ENCODE data around the gene ESPNL.

Gene ESPNL

DNA sequence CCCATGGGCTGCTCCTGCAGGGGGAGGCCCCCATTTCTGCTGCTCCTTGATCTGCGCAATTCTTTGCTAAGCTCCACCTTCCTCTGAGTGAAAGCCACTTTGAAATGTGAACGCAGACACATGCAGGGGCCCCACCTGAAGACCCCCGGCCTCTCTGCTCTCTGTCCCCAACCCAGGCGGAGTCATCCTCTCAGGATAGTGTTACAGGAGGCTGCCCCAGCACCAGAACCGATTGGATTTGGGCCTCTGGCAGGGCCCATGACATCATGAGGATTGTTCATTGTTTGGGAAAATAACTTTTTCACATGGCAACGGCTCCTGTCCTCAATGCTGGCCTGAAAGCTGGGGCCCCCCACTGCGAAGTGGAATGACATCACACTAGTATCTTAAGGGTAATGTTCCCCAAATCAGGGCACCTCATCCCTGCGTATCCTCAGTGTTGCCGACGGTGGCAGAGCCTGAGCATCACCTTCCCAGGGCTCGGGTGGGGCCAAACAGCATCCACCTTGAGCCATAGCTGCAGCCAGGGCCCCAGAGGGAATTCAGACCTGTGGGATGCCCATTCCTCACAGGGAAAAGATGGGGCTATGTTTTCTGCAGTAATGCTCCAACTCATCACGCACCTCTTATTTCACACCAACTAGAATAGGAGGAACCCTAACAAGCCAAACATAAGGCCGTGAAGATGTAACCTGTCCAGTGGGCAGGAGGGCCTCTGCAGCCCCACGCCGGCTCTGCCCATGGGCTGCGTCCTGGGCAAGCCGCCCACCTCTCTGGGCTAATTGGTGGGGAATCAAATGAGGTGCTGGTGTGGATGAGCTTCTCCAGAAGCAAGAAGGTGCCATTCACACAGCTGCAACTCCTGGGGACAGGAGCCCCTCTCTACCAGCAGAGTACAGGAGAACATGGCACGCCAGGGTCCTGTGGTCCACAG is 55.9 kb downstream of the ESPNL start:
- DNase-seq (ENCODE audit: extremely low spot score), result no peak
- TF ChIP-seq CTCF (IDR thresholded peaks at IDR 0.05; ENCODE audit: control extremely low read depth, extremely low read depth, low read depth, missing control alignments), result no peak
- ChIA-PET POLR2A (no interaction called here), CTCF (interaction anchor here (1.8 kb wide), 1 partner anchor 17 kb away, joined by 9 read pairs; the partner anchor contains the start of gene KLHL30)

- POLR2A ChIA-PET, result no interaction called here
- CTCF ChIA-PET, result no interaction called here
- no peak for TF ChIP-seq CTCF (IDR thresholded peaks at IDR 0.05; ENCODE audit: control extremely low read depth, extremely low read depth, low read depth, missing control alignments)
- DNase-seq (ENCODE audit: extremely low spot score), result no peak
Measured at GRCh38 chr2:238157506-238158017, 57.4 kb downstream of the ESPNL start.

DNA sequence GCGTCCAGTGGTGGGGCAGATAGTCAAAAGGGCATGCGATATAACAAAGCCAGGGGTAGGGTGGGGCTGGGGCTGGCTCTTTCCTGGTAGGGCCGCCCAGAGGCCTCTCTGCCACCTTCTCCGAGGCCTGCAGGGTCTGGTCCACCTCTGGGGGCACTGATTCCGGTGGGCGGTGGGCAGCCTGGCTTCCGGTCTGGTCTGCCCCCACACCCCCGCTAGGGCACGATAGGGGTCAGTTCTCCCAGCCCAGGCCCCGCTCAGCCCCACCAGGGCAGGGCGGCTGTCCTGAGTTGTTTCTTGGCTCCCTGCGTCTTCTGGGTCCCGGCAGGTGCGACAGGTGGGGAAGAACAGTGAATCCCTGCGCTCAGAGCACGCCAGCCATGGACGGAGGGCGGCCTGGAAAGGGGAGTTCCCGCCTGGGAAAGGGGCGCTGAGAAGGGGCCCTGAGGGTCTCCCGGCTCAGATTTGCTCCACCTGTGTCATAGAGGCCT is 57.9 kb downstream of the ESPNL start:
- ChIA-PET POLR2A (no interaction called here), CTCF (no interaction called here)
- TF ChIP-seq CTCF (IDR thresholded peaks at IDR 0.05; ENCODE audit: control extremely low read depth, extremely low read depth, low read depth, missing control alignments), result no peak
- no peak for DNase-seq (ENCODE audit: extremely low spot score)

GRCh38 chr2:238158509-238159070 is 58.5 kb downstream of the ESPNL start, which contains the start of gene ERFE:
ERFE (plus strand) TSS chr2:238158970; CDS start chr2:238159008, 38 bp downstream.
- POLR2A ChIA-PET, result no interaction called here
- TF ChIP-seq CTCF (IDR thresholded peaks at IDR 0.05; ENCODE audit: control extremely low read depth, extremely low read depth, low read depth, missing control alignments), result peak; percentile 37
- DNase-seq (ENCODE audit: extremely low spot score), result peak; percentile 75
- CTCF ChIA-PET, result no interaction called here

GRCh38 chr2:238159071-238159539 is 59.0 kb downstream of the ESPNL start:
- no peak for TF ChIP-seq CTCF (IDR thresholded peaks at IDR 0.05; ENCODE audit: control extremely low read depth, extremely low read depth, low read depth, missing control alignments)
- DNase-seq (ENCODE audit: extremely low spot score), result no peak
- POLR2A ChIA-PET, result no interaction called here
- CTCF ChIA-PET, result interaction anchor here (1.1 kb wide), 1 partner anchor 106 kb away, joined by 3 read pairs; no protein-coding TSS in a partner anchor

- no peak for DNase-seq (ENCODE audit: extremely low spot score)
- ChIA-PET CTCF (interaction anchor here (0.7 to 1.1 kb wide), 2 partner anchors 21 to 106 kb away, joined by 3 to 4 read pairs; no protein-coding TSS in a partner anchor), POLR2A (no interaction called here)
- TF ChIP-seq CTCF (IDR thresholded peaks at IDR 0.05; ENCODE audit: control extremely low read depth, extremely low read depth, low read depth, missing control alignments), result no peak
Measured at GRCh38 chr2:238159661-238160205, 59.6 kb downstream of the ESPNL start.
